ENCODE measurements around the gene OR51F2. TPM values are rescaled to one million over a fixed set of nuclear protein-coding genes. Genes with fewer than 3 reads are reported as not detected.

The OR51F2 gene
- total RNA-seq: not detected in 2 replicates

GRCh38 chr11:4821021-4821420 lies at the start of gene OR51F2:
Gene OR51F2 (plus strand): TSS chr11:4821321. CDS start chr11:4821422, 101 bp downstream.

GRCh38 chr11:4804280-4804679 lies 16.8 kb upstream of the OR51F2 start, which contains the start of gene OR52R1:
Gene OR52R1 (minus strand): TSS chr11:4804380. CDS start chr11:4804380, 0 bp downstream.

GRCh38 chr11:4848908-4849532 lies 27.9 kb downstream of the OR51F2 start, which contains the start of gene OR51S1:
Gene OR51S1 (minus strand): TSS chr11:4849208. CDS start chr11:4849208, 0 bp downstream.

Other genes with a start within 250 kb of the OR51F2 start
- not detected in 2 replicates for gene OR52I2, start 239.6 kb upstream of the OR51F2 start, total RNA-seq
- gene OR52I1, start 227.3 kb upstream of the OR51F2 start, total RNA-seq: not detected in 2 replicates
- 7.6 and 11.4 TPM in 2 replicates for gene TRIM68, start 213.1 kb upstream of the OR51F2 start, total RNA-seq
- gene OR51D1, start 183.8 kb upstream of the OR51F2 start, total RNA-seq: not detected in 2 replicates
- not detected in 2 replicates for gene OR51E1, start 177.3 kb upstream of the OR51F2 start, total RNA-seq
- gene OR51E2, start 123.5 kb upstream of the OR51F2 start, total RNA-seq: not detected in 2 replicates
- gene MMP26, start 116.5 kb upstream of the OR51F2 start, total RNA-seq: not detected in 2 replicates
- gene OR51F1, start 51.4 kb upstream of the OR51F2 start, total RNA-seq: not detected in 2 replicates
- not detected in 2 replicates for gene OR52R1, start 16.9 kb upstream of the OR51F2 start, total RNA-seq
- gene OR51S1, start 27.9 kb downstream of the OR51F2 start, total RNA-seq: not detected in 2 replicates
- not detected in 2 replicates for gene OR51T1, start 60.6 kb downstream of the OR51F2 start, total RNA-seq
- not detected in 2 replicates for gene OR51A7, start 82.5 kb downstream of the OR51F2 start, total RNA-seq
- gene OR51G2, start 98.0 kb downstream of the OR51F2 start, total RNA-seq: not detected in 2 replicates
- not detected in 2 replicates for gene OR51G1, start 103.0 kb downstream of the OR51F2 start, total RNA-seq
- not detected in 2 replicates for gene OR51A4, start 126.3 kb downstream of the OR51F2 start, total RNA-seq
- gene OR51A2, start 134.4 kb downstream of the OR51F2 start, total RNA-seq: not detected in 2 replicates
- gene OR51L1, start 173.5 kb downstream of the OR51F2 start, total RNA-seq: not detected in 2 replicates
- not detected in 2 replicates for gene OR52J3, start 225.2 kb downstream of the OR51F2 start, total RNA-seq
- gene OR52E2, start 238.3 kb downstream of the OR51F2 start, total RNA-seq: not detected in 2 replicates
- gene OR52E1, start 248.3 kb downstream of the OR51F2 start, total RNA-seq: not detected in 2 replicates

Measured in dermis lymphatic vessel endothelial cell (primary cell).